ENCODE measurements around the gene P4HTM. TPM values are rescaled to one million over a fixed set of nuclear protein-coding genes. Genes with fewer than 3 reads are reported as not detected.

Gene P4HTM
- total and polyA plus RNA-seq, 4 donors = 58.4 to 82.7 (median 69.9) TPM

DNA sequence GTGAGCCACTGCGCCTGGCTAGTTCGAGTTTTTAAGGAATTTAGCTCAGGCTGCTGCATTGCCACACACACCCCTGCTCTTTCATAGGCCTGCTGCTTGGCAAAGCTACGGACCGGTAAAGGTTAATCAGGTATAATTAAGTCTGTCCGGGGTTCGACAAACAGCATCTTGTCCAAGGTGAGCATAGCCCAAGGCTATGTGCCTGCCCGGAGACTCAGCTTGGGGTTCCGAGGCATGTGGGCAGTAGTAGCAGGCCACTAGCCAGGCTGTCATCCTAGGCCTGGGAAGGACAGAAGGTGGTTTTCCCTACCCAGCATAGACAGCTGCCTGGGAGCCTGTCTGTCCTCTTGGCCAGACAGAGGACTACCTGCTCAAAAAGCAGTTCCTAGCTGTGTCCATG, 6.6 kb downstream of the P4HTM start:
- no peak for DNase-seq (ENCODE audit: low read depth in 4 of 6, low spot score in 6 of 6)
- no peak overlapping the region for H3K27ac ChIP-seq (ENCODE audit: low read depth, low read length)
- 96% methylated on average over 7 of the region's 8 CpGs for WGBS (ENCODE audit: insufficient coverage)
- peaks cover 57% of the 10 kb centered on the region for H3K36me3 ChIP-seq (ENCODE audit: control insufficient read depth, insufficient read depth, low read length)
- no peaks in the 10 kb centered on the region for H3K27me3 ChIP-seq (ENCODE audit: control insufficient read depth, insufficient read depth, low read length)
- H3K4me3 ChIP-seq (ENCODE audit: low read depth, low read length) = no peak overlapping the region
- no peaks in the 10 kb centered on the region for H3K9me3 ChIP-seq (ENCODE audit: control insufficient read depth, insufficient read depth, low read length)
- H3K4me1 ChIP-seq (ENCODE audit: control insufficient read depth, insufficient read depth, low read length) = peaks cover 26% of the 10 kb centered on the region

DNA sequence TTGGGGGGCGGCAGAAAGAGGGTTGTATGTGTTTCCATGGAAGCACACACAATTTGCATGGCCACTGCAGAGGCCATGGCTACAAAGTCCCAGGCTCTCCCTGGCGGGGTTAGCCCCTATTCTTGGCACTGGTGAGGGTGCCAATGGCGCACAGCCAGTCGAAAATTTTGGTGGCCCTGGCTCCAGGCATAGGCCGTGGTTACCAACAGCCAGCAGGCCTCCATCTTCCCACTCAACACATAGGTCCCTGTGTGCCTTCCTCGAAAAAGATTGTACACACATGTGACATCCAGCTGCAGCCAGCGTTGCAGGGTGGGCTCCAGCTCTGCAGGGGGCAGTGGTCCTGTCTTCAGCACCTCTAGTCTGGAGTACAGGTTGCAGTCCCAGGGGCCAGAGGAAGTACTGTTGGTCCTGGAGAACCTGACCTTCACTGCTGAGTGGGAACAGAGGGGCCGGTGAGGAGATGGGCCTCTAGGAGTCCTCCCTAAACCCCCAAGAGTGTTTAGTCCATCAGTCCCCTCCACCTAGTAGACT, 7.1 kb downstream of the P4HTM start:
- Histone ChIP-seq H3K27ac (ENCODE audit: low read depth, low read length) (no peak overlapping the region), H3K4me1 (ENCODE audit: control insufficient read depth, insufficient read depth, low read length) (peaks cover 24% of the 10 kb centered on the region), H3K9me3 (ENCODE audit: control insufficient read depth, insufficient read depth, low read length) (no peaks in the 10 kb centered on the region), H3K36me3 (ENCODE audit: control insufficient read depth, insufficient read depth, low read length) (peaks cover 62% of the 10 kb centered on the region), H3K4me3 (ENCODE audit: low read depth, low read length) (no peak overlapping the region), H3K27me3 (ENCODE audit: control insufficient read depth, insufficient read depth, low read length) (no peaks in the 10 kb centered on the region)
- DNase-seq (ENCODE audit: low read depth in 4 of 6, low spot score in 6 of 6) = no peak
- WGBS (ENCODE audit: insufficient coverage) = 68% methylated on average over 8 of the region's 8 CpGs

DNA sequence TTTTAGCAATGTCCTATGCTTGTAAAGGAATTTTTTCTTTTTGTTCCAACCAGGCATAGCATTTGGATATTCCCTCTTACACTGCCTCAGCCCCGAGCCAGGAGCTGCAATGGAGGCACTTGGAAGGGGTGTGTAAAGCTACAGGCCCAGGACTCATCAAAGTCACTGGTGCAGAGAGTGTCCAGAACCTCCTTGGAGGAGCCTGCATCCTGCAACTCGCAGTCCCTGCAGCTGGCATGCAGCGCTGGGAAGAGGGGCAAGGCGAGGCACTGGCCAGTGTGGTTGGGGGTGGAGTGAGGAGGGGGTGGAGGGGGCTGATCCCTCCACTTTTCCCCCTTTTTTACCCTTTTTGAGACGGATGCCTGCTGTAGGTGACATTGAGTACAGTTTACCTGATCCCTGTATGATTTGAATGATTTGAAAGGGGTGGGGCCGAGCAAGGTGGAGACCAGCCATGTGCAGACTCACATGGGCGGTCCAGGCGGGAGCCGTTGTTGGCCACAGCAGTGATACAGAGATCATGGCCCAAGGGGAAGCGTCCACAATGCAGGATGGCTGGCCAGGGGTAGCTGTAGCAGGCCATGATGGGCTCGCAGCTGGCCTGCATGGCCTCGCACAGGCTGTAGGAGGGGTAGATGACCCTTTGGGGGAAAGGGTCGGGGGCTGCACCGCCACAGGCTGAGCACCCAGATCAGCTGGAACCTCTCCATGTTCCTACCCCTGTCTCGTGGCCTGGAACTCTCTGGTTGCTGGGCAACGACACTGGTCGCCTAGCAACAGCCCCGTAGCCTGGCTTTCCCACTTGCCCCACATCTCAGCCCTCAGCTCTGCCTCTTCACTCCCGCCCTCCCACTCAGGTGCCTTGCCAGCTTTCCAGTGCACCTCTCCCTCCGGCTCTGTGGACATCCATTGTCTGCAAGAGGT, 7.9 kb downstream of the P4HTM start:
- Histone ChIP-seq H3K36me3 (ENCODE audit: control insufficient read depth, insufficient read depth, low read length) (peaks cover 69% of the 10 kb centered on the region), H3K27me3 (ENCODE audit: control insufficient read depth, insufficient read depth, low read length) (no peaks in the 10 kb centered on the region), H3K27ac (ENCODE audit: low read depth, low read length) (no peak overlapping the region), H3K9me3 (ENCODE audit: control insufficient read depth, insufficient read depth, low read length) (no peaks in the 10 kb centered on the region), H3K4me1 (ENCODE audit: control insufficient read depth, insufficient read depth, low read length) (peaks cover 24% of the 10 kb centered on the region), H3K4me3 (ENCODE audit: low read depth, low read length) (no peak overlapping the region)
- peak in 2 of 6 donors; percentile 87 to 91 for DNase-seq (ENCODE audit: low read depth in 4 of 6, low spot score in 6 of 6)
- WGBS (ENCODE audit: insufficient coverage) = 22% methylated on average over 15 of the region's 20 CpGs

DNA sequence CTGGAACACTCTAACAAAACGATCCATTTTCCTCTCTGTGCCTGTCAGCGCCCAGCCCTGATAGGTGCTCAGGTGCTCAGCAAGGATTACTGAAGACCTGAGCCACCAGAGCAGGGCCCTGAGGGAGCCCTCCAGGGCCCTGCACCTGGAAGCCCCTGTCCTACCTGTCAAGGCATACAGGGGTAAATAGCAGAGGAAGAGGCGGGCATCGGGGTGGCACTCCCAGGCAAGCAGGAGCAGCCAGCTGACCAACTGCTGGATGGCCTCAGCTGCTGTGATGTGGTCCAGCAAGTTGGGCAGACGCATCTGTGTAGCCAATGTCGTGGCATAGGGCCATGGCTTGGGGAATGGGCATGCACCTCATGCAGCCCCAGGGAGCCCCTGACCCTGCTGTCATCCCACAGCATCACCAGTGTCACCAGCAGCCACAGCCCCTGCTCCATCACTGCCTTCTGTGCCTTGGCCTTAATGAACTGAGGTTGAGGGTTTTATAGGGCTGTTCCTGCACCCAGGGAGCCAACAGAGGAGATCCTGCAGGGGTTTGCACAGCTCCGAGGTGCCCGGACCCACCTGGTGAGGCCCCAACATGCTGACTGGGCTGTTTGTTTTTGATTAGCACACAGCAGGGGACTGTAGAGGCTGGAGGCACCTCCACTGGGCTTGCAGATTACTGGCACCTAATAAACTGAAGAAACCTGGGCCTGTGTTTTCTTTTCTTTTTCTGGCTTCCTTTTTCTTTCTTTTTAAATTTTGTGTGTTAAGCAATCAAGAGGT, 9.2 kb downstream of the P4HTM start:
- H3K4me3 ChIP-seq (ENCODE audit: low read depth, low read length) = no peak overlapping the region
- peaks cover 65% of the 10 kb centered on the region for H3K36me3 ChIP-seq (ENCODE audit: control insufficient read depth, insufficient read depth, low read length)
- 75% methylated on average over 8 of the region's 8 CpGs for WGBS (ENCODE audit: insufficient coverage)
- no peak for DNase-seq (ENCODE audit: low read depth in 4 of 6, low spot score in 6 of 6)
- no peaks in the 10 kb centered on the region for H3K27me3 ChIP-seq (ENCODE audit: control insufficient read depth, insufficient read depth, low read length)
- no peak overlapping the region for H3K27ac ChIP-seq (ENCODE audit: low read depth, low read length)
- H3K4me1 ChIP-seq (ENCODE audit: control insufficient read depth, insufficient read depth, low read length) = peaks cover 24% of the 10 kb centered on the region
- H3K9me3 ChIP-seq (ENCODE audit: control insufficient read depth, insufficient read depth, low read length) = no peaks in the 10 kb centered on the region

DNA sequence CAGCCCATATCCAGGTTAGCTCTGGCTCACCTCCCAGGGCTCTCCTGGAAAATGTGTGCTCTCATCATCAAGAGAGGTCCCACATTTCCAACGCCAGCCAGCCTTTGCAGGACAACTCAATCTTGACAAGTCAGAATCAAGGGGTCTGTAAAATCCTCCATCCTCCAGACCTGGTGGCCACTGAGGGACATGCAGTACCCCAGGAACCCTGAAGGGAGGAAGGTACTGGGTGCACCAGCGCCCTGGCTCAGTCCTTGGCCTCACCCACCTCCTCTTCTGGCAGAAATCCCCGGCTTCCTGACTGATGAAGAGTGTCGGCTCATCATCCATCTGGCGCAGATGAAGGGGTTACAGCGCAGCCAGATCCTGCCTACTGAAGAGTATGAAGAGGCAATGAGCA, 11.1 kb downstream of the P4HTM start:
- no peak for DNase-seq (ENCODE audit: low read depth in 4 of 6, low spot score in 6 of 6)
- Histone ChIP-seq H3K27ac (ENCODE audit: low read depth, low read length) (no peak overlapping the region), H3K4me1 (ENCODE audit: control insufficient read depth, insufficient read depth, low read length) (peaks cover 31% of the 10 kb centered on the region), H3K9me3 (ENCODE audit: control insufficient read depth, insufficient read depth, low read length) (no peaks in the 10 kb centered on the region), H3K36me3 (ENCODE audit: control insufficient read depth, insufficient read depth, low read length) (peaks cover 57% of the 10 kb centered on the region), H3K4me3 (ENCODE audit: low read depth, low read length) (no peak overlapping the region), H3K27me3 (ENCODE audit: control insufficient read depth, insufficient read depth, low read length) (no peaks in the 10 kb centered on the region)
- WGBS (ENCODE audit: insufficient coverage) = 91% methylated on average over 5 of the region's 6 CpGs

DNA sequence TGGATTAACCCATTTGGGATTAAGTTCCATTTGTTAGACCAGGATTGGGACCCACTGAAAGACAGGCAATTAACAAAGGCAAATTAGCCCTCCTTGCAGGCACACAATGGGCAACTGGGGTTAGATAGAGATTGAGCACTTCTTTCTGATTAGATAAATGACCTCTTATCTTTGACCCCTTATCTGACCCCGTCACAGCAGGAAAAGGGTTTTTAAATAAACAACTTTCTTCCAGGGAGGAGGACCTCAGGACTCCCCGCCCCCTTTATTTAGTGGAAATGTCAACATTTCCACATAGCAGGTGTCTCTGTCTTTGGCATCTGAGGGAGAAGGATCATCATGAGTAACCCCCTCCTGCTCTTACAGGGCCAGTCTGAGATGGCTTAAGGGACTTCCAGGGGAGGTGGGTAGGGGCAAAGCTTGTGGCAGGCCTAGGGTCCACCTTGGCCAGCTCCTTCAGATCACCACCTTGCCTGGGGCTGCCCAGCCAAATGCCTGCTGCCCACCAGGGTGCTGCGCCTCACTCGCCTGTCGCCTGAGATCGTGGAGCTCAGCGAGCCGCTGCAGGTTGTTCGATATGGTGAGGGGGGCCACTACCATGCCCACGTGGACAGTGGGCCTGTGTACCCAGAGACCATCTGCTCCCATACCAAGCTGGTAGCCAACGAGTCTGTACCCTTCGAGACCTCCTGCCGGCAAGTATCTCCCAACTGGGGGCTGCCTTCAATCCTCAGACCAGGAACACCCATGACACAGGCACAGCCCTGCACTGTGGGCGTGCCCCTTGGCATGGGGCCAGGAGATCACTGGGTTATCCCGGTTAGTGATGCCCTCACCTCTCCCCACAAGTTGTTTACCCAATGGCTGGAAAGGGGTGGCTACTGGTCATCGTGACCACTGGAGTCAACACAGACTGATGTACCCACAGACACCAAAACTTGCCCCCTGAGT, 14.6 kb downstream of the P4HTM start:
- no peak overlapping the region for H3K27ac ChIP-seq (ENCODE audit: low read depth, low read length)
- H3K9me3 ChIP-seq (ENCODE audit: control insufficient read depth, insufficient read depth, low read length) = no peaks in the 10 kb centered on the region
- H3K36me3 ChIP-seq (ENCODE audit: control insufficient read depth, insufficient read depth, low read length) = peaks cover 33% of the 10 kb centered on the region
- 89% methylated on average over 14 of the region's 16 CpGs for WGBS (ENCODE audit: insufficient coverage)
- H3K4me1 ChIP-seq (ENCODE audit: control insufficient read depth, insufficient read depth, low read length) = peaks cover 31% of the 10 kb centered on the region
- H3K27me3 ChIP-seq (ENCODE audit: control insufficient read depth, insufficient read depth, low read length) = no peaks in the 10 kb centered on the region
- no peak for DNase-seq (ENCODE audit: low read depth in 4 of 6, low spot score in 6 of 6)
- no peak overlapping the region for H3K4me3 ChIP-seq (ENCODE audit: low read depth, low read length)

DNA sequence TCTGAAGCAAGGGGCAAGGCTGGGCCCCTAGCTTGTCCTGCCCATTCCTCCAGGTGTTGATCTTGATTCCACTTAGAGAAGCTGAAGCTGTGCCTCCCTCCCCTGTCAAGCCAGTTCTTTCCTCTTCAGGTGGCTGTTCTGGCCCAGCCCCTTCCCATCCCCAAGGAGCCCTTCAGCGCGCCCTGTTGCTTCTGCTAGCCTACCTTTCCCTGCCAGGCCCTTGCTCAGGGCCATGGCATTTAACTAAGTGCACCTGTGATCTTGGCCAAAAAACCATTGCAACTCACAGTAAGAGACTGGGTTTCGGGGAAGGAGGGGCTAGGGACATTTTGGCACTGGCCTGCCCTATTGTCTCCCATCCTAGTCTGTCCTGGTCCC, 15.3 kb downstream of the P4HTM start:
- Histone ChIP-seq H3K9me3 (ENCODE audit: control insufficient read depth, insufficient read depth, low read length) (no peaks in the 10 kb centered on the region), H3K27ac (ENCODE audit: low read depth, low read length) (no peak overlapping the region), H3K27me3 (ENCODE audit: control insufficient read depth, insufficient read depth, low read length) (no peaks in the 10 kb centered on the region), H3K36me3 (ENCODE audit: control insufficient read depth, insufficient read depth, low read length) (peaks cover 35% of the 10 kb centered on the region), H3K4me3 (ENCODE audit: low read depth, low read length) (no peak overlapping the region), H3K4me1 (ENCODE audit: control insufficient read depth, insufficient read depth, low read length) (peaks cover 31% of the 10 kb centered on the region)
- no peak for DNase-seq (ENCODE audit: low read depth in 4 of 6, low spot score in 6 of 6)
- 94% methylated on average over 3 of the region's 3 CpGs for WGBS (ENCODE audit: insufficient coverage)

DNA sequence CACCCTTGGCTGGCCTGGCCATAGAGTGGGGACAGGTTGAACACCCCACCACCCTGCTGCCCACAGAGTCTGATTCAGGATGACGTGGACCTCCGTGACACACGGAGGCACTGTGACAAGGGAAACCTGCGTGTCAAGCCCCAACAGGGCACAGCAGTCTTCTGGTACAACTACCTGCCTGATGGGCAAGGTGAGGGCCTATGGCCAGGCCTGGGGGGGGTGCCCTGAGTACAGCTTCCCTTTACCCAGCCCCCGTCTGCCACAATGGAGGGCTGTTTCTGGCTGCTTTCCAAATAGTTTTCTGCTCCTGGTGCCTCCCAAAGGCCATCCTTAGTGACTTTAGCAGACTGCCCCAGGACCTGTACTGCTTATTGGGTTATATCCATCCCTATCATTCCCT, 16.0 kb downstream of the P4HTM start:
- no peak for DNase-seq (ENCODE audit: low read depth in 4 of 6, low spot score in 6 of 6)
- Histone ChIP-seq H3K36me3 (ENCODE audit: control insufficient read depth, insufficient read depth, low read length) (peaks cover 33% of the 10 kb centered on the region), H3K4me1 (ENCODE audit: control insufficient read depth, insufficient read depth, low read length) (peaks cover 31% of the 10 kb centered on the region), H3K9me3 (ENCODE audit: control insufficient read depth, insufficient read depth, low read length) (no peaks in the 10 kb centered on the region), H3K4me3 (ENCODE audit: low read depth, low read length) (peak overlapping the region; percentile 99), H3K27me3 (ENCODE audit: control insufficient read depth, insufficient read depth, low read length) (no peaks in the 10 kb centered on the region), H3K27ac (ENCODE audit: low read depth, low read length) (peak overlapping the region; percentile 99)
- WGBS (ENCODE audit: insufficient coverage) = 95% methylated on average over 5 of the region's 5 CpGs

Data from spinal cord (tissue), 10 donors.